ENCODE data around the gene ALDH1L1.
"Not testable (repeated sequence)": the region's sequence is repeated elsewhere in the genome, so short reads cannot be mapped to it uniquely, and the experiment has no call there.

ALDH1L1 gene

DNA sequence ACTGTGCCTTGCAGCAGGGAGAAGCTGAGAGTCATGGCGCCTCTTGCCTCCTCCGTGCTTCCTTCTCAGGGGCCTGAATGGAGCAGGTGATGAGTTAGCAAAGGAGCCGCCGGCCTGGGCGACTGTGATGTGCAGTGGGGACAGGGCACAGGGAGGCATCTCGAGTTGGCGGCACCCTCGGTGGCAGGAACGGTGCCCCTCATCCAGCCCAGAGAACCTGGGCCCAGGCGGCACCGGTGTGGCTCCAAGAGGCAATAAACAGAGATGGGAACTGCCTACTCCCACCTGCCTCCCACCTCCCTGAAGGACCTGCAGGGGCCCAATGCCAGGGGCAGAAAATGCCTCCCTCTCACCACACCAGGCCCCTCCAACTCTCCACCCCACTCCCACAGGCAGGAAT, 102.6 kb downstream of the ALDH1L1 start:
- DNase-seq, result no peak

DNA sequence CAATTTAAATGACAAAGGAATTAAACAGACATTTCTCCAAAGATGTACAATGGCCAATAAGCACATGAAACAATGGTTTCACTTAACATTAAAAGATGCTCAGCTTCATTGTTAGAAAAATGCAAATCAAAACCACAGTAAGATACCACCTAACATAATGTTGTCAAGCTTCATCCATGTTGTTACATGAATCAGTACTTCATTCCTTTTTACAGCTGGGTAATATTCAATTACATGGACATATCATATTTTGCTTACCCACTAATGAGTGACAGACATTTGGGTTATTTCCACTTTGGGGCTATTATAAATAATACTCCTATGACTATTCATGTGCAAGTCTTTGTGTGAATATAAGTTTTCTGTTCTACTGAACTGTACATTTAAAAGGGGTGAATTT, 104.2 kb downstream of the ALDH1L1 start:
- no peak for DNase-seq

DNA sequence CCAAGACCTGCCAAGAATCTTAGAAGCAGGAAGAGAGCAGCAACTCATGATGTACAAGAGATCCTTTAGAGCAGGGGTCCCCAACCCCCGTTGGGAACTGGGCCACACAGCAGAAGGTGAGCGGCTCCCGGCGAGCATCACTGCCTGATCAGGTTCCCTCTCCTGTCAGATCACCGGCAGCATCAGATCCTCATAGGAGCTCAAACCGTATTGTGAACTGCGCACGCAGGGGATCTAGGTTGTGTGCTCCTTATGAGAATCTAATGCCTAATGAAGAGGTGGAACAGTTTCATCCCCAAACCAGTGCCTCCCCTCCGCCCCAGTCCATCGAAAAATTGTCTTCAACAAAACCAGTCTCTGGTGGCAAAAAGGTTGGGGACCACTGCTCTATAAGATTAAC, 110.2 kb downstream of the ALDH1L1 start:
- DNase-seq, result no peak

- no peak for DNase-seq
Measured at GRCh38 chr3:126067959-126068358, 112.4 kb downstream of the ALDH1L1 start.

DNA sequence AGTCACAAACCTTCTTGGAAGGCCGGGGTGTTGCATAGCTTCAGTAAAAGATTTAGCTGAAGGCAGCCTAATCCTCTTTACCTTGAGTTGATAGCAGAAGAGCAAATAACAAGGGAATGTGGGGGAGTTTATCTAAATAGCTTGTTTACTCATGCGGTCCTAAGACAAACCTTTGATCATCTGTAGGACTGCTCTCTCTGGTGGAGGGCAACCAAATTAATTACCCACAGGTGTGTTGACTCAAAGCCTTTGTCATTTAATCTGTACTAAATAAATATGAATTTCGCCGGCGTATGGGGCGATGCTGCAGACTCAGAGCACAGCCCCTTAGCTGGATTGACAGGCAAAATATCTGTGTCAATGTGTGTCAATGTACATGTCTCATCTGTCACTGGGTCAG, 113.7 kb downstream of the ALDH1L1 start:
- not testable (repeated sequence) for DNase-seq

- no peak for DNase-seq
Measured at GRCh38 chr3:126065876-126066275, 114.5 kb downstream of the ALDH1L1 start.

GRCh38 chr3:126064627-126065258, 115.6 kb downstream of the ALDH1L1 start:
- DNase-seq, result no peak

DNA sequence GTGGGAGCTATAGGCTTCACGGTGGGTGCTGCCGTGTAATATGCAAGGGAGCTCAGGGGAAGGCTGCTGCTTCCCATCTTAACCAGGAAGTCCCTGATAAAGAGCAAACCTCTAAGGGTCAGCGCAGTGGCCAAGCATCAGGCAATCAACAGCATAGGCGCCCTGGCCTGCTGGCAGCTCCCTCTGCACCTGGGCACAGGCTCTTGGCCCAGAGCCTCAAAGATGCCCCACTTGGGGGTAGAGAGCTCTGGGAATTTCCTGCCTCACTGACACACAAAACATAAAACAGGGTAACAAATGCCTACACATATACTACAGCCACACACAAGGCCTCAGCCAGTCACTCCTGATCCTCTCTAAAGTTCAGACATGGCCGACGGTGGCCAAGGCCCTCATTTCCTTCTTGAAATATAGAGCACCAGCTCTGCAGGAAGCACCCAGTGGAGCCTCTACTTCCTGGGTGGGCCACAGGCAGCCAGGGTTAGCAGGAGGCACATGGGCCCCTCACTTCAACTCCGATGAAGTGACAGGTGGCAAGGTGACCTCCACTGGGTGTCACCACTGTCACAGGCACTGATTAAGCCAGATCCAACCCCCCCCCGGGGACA, 116.9 kb downstream of the ALDH1L1 start:
- DNase-seq, result no peak

- no peak for DNase-seq
Measured at GRCh38 chr3:126061301-126062032, 118.9 kb downstream of the ALDH1L1 start.

- DNase-seq, result no peak
Measured at GRCh38 chr3:126060613-126061145, 119.7 kb downstream of the ALDH1L1 start.

- no peak for DNase-seq
Measured at GRCh38 chr3:126058666-126059065, 121.7 kb downstream of the ALDH1L1 start.

- no peak for DNase-seq
Measured at GRCh38 chr3:126057936-126058335, 122.5 kb downstream of the ALDH1L1 start.

GRCh38 chr3:126057501-126057819, 122.9 kb downstream of the ALDH1L1 start:
- DNase-seq, result no peak

GRCh38 chr3:126056681-126057500, 123.5 kb downstream of the ALDH1L1 start:
- DNase-seq, result no peak

- DNase-seq, result no peak
Measured at GRCh38 chr3:126056088-126056487, 124.3 kb downstream of the ALDH1L1 start.

DNA sequence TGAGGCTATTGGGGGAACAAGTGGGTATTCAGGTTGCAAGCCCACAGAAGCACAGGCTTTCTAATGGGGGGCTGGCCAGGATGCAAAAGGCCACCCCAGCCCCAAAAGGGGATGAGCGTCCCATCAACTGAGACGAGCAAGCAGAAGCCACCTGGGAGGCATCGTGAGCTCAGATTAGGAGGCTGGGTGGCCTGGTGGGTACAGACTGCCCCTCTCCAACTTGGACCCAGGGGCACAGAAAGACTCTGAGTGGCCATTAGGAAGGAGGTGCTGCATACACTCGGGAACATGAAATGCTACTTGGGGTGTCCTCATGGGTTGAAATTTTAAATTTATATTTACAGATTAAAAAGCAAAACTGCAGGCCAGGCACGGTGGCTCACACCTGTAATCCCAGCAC, 125.5 kb downstream of the ALDH1L1 start:
- no peak for DNase-seq

DNA sequence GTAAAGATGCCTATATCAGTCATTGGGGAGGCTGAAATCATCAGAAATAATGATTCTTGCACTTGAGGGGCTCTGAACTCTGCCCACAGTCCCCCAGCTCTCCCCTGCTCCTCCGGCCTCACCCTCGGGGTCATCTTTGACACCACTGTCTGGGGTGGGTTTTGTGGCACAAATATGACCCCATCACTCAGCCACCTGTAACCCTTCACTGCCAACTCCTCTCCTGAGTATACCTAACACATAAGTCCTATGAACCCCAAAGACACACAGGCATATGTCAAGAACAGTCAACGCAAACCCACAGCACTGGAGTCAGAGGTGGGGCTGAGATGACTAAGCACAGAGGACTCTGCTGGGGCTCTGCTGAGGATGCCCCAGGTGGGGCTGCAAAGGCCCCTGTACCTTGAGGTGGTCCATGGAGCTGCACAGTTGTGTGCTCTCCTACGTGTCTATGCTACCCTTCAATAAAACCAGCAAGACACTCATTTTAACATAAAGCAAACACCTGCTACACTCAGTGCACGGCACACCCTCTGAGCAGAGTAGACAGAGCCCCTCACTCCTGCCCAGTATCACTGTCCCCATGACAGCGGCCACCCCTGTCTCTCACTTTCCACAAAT, 126.3 kb downstream of the ALDH1L1 start:
- DNase-seq, result no peak
